Jurkat, Clone E6-1 (cell line): ENCODE measurements around the gene NPY4R. TPM values are rescaled to one million over a fixed set of nuclear protein-coding genes. Genes with fewer than 3 reads are reported as not detected.
"Not testable (repeated sequence)": the region's sequence is repeated elsewhere in the genome, so short reads cannot be mapped to it uniquely, and the experiment has no call there.

Experiments used
- DNase-seq: peaks from one replicate; pipeline ENCODE4 v3.0.0-alpha.2; 2011; ENCODE audit warnings: low read depth, low spot score
- H3K4me3 ChIP-seq: 2 replicates; pipeline ENCODE4 v1.5.1; 2011; ENCODE audit warnings: mild to moderate bottlenecking, low read length, control low read depth, moderate library complexity
- polyA plus RNA-seq: library from polyadenylated mRNA; unstranded; fragments of >200 nt; gene quantifications from one replicate; pipeline ENCODE4 v1.2.1, GENCODE V29; 2012; ENCODE audit warnings: missing spikeins; ENCODE audit not compliant: insufficient read length, insufficient read depth

The NPY4R gene, protein sequence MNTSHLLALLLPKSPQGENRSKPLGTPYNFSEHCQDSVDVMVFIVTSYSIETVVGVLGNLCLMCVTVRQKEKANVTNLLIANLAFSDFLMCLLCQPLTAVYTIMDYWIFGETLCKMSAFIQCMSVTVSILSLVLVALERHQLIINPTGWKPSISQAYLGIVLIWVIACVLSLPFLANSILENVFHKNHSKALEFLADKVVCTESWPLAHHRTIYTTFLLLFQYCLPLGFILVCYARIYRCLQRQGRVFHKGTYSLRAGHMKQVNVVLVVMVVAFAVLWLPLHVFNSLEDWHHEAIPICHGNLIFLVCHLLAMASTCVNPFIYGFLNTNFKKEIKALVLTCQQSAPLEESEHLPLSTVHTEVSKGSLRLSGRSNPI
- polyA plus RNA-seq: not detected

DNA sequence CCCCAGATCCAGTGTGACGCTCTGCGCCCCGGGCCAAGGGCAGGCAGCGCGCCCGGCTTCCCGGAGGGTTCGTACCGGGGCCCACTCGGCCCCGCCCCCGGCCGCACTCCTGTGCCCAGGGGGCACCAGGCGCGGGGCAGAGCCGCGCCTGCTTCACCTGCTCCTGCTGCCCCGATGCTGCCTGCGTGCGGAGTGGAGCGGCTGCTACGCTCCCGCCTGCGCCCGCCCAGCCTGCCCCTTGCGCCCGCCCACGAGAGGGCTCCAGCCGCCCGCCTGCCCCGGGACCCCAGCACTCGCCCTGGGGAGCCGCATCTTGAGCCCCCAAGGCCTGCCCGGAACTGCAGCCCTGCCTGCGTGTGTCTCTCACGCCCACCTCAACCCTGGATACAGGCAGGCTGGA is at the start of gene NPY4R:
Gene NPY4R (minus strand): TSS at position 194 of the 400 bp plus-strand sequence. CDS start 3,323 bp downstream, outside the sequence.
- DNase-seq, H3K4me3 ChIP-seq: not testable (repeated sequence)

DNA sequence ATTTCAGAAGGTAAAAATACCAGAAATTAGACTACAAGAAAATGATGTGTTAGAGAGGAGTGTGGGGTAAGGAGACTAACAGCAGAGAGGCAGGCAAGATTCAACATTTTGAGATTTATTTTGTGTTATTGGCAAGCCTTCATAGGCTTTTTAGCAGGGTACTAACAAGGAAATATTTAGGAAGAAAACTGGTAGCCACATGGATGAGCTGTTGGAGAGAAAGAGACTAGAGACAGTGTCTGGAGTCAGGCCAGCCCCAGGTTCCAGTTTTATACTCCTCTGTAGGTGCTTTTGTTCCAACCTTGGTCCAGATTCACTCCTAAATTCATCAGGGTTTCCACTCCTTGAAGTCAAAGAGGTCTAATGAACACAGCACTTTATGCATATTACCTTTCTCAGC is 49.6 kb upstream of the NPY4R start:
- DNase-seq: no peak
- H3K4me3 ChIP-seq: no peak overlapping the region

DNA sequence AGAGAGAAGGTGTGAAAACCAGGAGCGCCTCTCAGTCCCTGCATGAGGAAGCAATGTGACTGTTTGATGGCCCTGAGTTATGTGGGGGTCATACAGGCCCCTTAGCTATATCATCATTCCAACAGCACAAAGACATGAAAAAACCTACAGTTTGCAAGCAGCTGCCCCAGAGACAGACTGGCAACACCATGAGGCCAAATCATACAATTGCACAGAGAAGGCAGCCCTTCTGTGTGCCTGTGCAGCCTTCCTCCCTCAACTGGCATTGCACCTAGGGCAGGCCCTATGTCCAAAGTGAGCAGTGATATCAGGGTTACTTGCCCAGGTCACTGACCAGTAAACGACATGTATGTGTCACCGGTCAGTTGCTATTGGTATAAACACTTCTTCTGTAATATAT is 49.1 kb upstream of the NPY4R start:
- no peak overlapping the region for H3K4me3 ChIP-seq
- DNase-seq: no peak

DNA sequence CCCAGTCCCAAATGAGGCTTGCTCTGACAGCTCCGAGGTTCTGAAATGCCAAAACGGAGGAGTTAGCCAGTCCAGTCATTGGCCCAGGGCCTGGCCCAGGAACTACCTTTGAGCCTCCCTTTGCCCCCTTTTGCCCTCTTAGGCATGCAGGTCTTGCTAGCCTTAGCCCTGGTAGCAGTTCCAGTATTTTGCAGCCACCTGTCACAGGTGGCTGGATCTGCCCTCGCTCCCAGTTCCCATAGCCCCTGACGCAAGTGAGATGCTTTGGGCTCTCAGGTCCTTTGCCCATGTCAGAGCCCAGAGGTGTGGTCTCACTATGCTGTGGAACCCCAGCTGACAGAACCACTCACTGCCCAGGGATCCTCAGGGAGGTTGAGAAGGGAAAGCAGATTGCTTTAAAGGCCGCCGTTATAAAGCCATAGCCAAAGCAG is 48.7 kb upstream of the NPY4R start:
- no peak for DNase-seq
- H3K4me3 ChIP-seq: no peak overlapping the region

DNA sequence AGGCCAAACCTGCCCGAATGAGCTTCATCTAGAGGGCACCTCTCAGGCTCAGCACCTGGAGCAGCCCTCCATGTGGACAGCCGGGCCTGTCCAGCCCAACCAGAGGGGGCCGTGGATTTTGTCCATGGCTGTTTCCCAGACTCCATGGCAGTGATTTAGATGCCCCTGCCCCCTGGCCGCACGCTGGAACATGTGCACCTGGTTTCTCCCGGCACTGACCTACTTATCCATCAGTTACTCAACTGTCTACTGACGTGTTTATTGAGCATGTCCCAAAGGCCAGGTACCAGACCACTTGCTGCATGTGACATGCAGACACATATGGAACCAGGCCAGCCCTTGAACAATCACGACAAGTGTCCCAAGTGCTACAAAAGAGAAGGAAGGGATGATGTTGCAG is 47.6 kb upstream of the NPY4R start:
- not testable (repeated sequence) for H3K4me3 ChIP-seq, DNase-seq

DNA sequence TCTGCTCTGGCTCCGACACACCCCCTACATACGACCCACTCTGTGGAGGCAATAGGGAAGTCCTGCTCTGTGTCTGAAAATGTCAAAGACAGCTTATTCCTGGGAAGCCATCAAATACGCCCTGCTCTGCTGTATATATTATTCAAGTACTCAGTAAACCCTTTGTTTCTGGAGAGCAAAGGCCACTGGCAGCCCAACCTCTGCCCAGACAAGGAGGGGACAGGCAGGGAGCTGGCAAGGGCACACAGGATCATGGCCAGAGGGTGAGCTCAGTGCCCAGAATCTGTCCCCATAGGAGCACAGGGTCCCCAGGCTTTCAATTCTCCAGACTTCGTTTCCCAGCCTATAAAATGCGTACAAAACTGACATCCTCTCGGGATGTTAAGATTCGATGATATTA is 47.0 kb upstream of the NPY4R start:
- not testable (repeated sequence) for H3K4me3 ChIP-seq, DNase-seq

DNA sequence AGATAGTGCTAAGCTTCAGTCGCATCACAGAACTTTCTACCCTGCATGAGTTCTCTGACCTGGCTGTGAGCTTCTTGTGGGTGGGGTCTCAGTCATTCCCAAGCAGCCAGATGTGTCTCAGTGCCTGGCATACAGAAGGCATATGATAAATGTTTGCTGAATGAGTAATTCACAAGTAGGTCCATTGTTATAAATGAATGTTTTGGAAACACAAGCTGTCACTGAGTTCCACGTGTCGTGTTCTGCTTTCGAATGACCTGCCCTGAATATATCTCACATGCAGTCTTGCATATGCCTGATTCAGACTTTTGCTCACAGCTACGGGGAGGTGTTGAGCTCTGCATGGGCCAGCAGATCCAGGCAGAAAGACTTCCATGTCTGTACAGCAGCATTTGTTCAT is 46.2 kb upstream of the NPY4R start:
- H3K4me3 ChIP-seq, DNase-seq: not testable (repeated sequence)

DNA sequence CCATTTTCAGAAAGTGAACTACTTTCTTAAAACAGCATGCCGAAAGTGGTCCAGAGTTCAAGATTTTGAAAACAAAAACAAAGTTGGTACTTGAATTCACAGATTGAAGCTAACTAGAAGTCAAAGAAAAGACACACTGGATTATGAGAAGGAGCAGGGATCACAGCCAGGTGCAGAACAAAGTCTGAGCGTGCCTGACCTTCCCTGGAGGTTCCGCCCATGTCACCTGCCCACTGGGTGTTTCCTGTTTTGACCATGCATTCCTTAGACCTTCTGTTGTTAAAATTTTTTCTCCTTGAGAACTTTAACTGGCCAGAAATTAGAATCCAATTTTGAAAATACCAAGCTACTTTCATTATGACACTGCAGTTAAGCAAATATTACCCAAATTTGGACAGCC is 34.2 kb upstream of the NPY4R start:
- H3K4me3 ChIP-seq, DNase-seq: not testable (repeated sequence)

DNA sequence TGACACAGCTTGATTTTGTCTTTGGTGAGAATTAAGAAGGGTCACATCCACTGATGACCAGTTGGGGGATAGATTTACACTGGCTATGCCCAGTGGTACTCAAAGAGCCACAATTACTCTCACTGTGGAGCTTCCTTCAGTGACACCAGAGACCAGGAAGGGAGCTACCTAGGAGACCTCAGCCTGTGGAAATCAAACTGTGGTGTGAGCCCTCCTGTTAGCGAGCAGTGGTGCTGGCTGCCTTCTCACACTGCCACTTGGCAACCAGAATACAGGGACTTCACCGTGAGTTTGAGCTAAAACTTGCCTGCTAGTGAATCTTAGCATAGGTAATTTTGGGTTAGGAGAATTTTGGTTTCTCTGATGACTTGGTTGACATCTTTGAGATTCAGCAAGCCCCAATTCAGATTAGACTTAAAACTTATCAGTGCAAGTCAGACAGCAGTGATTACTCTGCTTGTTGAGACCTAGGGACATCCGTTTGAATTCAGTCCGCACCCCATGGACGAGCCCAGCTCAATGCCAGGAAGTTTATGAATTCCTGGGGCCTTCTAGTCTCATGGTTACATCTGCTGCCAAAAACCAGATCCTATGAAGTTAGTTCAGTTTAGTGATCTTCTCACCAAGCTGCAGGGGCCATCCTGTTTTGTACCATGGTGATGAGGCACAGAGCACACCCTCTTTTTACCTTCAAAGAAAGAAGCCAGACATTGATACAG is 33.4 kb upstream of the NPY4R start:
- not testable (repeated sequence) for H3K4me3 ChIP-seq

DNA sequence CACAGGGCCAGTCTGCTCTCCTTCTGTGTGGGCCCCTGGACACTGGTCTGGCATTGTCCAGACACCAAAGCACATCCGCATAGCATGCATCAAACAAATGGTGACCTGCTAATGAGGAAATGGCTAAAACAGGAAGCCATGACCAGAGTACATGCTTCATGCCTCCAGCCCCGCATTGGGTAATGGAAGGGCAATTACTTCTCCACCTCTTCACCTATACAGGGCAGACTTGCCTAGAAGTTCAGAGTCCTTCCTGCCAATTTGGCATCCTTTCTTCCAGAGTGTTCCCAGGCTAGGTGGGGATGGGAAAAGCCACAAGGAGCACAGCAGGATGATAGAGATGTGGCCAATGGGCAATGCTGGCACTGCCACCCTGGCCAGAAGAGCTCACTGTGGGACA is 32.1 kb upstream of the NPY4R start:
- H3K4me3 ChIP-seq, DNase-seq: not testable (repeated sequence)

More for the DNA sequence above, 33.4 kb upstream of the NPY4R start:
- DNase-seq: not testable (repeated sequence)

DNA sequence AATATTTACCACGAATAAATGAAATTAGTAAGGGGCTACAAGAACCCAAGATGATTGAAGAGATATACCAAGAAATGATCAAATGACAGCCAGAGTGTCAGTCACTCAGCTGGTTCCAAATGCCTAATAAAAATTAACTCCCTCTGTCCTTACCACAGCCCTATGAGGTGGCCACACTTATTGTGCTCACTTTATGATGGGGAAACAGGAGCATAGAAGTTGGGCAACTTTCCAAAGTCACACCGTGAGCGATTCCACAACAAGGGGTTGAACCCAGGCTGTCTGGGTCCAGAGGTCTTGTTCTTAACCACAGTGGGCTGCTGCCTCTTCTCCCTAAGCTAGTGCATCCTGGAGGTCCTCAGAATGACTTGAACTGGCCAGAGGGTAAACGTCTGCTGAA is 31.6 kb upstream of the NPY4R start:
- not testable (repeated sequence) for H3K4me3 ChIP-seq, DNase-seq

DNA sequence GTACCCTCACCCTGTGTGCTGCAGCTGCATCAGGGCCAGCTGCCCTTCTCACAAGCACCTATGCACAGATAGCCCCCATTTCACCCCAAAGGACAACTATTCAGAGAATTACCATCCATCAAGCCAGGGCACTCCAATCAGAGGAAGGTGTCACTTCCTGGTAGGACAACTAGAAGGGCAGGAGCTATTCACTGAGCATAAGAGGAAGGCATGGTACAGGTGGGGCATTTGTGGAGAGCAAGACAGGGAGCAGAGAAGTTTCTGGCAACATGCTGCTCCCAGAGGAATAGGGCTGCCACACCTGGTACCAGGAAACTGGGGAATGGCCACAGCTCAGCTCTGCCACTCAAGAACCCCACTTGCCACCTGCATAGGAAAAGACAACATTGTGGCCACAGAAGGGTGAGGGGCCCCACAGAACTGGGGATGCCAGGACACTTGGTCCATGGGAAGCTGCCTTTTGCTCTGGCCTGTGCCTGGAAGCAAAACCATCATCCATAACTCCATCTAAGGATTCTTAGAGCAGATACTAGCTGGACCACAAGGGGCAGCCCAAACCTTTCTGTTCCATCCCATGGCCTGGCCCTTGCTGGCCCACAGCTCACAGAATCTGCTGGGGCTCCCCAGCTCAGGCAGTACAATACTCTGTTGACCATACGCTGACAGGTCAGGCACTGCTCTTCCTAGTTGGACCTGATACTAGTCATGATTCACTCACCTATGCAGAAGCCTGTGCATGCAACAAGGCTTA is 25.8 kb upstream of the NPY4R start:
- DNase-seq, H3K4me3 ChIP-seq: not testable (repeated sequence)

DNA sequence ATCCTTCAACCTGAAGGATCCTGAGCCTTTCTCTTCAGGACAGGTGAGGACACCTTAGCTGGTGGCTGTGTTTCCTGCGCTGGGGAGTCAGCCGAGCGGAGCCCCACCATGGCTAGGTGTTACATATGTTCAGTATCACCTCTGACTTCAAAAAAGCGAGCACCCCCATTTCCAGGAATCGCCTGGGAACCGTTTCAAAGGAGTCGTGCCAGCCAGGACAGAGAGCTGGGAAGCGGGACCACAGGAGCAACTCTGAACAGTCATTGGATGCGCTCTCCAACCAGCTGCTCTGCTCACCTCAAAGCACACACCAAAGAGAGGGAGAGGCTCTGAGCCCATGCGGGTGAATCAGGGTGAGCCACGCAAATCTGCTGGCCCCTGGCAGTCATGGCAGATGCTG is 24.5 kb upstream of the NPY4R start:
- DNase-seq, H3K4me3 ChIP-seq: not testable (repeated sequence)

DNA sequence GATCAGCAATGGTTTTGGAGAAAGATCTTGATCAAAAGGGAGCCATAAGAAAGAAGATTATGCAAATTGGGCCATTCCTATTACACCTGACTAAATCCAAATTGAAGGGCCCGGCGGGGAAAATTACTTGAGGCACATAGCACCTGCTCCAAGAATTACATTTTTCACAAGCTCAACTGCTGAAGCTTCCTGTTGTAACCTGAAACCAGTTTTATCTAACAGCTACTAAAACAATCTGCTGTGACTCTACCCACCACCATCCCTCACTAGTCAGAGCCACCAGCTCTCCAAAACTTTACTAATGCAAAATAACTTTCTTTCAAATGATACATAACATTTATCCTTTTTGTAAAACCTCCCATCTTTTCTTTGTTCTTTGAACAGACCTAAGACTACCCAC is 20.7 kb upstream of the NPY4R start:
- H3K4me3 ChIP-seq, DNase-seq: not testable (repeated sequence)

DNA sequence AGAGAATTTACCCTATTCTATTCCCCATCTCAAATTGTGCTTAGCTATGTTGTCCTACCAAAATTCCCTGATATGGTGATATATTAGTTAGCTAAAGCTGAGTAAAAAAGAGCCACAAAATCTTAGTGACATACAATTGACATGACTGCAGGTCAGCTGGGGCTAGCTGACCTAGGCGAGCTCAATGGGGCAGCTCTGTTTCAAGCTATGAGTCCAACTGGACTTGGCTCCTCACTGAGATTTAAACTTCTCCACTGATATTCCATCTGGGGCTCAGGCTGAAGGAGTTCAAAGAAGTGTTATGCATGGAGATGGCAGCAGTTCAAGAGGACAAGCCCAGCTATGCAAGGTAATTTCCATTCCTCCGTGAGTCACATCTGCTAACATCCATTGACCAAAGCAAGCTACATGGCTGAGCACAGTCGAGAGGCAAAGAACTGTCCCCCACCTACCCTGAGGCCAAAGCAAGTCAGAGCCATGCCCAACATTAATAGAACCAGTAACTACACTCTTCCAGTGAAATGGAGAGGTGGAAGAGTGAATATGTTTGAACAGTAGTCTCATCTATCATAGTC is 9.1 kb upstream of the NPY4R start:
- DNase-seq, H3K4me3 ChIP-seq: not testable (repeated sequence)

DNA sequence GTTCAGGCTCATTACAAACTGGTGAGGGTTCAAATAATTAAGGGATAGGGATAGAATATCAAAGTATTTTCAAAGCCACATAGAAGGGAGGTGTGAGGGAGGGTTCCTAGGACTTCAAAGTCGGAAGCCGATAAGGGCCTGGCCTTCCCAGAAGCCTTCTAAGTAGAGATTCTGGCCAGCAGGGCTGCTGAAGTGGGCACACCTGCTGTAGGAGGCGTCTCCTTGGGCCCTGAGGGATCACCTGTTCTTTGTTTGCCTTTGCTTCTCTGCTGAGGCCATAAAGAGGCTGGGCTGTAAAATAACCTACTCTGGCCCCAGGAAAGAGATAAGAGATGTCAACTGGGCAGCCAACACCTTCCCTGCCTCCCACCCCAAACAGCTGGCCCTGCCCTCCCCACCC is 8.0 kb upstream of the NPY4R start:
- not testable (repeated sequence) for H3K4me3 ChIP-seq, DNase-seq

DNA sequence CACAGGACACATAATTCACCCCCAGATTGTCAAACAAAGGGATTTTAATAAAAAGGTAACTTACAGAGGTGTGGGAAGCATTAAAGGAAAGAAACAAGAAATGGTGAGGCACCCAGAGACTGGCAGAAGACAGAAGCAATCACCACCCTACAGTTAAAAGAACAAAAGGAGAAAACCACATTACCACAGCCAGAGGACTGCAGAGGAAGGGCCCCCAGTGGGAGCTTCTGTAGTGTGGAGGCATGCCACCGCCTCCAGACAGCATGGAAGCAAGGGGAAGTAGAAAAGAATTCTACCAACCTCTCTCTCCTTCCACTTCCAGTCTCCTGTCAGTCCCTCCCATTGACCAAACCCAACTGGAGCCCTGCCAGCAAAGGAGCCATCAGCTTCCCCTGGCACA is 4.4 kb upstream of the NPY4R start:
- H3K4me3 ChIP-seq: not testable (repeated sequence)

DNA sequence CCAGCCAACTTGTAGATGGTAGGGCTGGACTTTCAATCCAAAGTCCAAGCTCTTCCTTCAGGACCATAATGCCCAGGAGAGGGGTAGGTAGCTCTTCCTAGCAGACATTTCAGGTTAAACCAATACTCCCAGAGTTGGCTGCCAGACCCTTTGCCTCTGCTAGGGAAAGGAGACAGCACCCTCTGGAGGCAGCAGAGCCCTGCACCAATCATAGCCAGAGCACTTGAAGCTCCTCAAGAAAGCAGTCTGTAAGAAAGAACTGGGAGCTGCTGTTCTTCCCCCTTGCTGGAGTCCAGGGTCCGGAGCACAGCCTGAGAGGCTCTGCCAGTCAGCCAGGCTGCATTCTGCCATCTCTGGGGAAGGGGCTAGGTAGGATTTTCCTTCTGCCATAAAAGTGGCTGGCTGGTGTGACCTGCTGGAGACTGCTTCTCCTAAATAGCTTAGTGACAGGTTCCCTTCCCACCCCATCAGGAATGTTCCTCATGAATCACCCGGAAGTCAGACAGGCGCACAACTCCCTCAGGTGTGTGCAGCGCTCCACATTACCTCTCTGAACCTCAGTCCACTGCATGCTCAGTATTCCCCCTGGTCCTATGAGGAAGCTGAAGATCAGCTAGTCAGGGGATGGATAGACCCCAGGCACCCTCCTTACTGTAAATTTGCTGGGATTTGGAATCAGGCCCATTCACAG is 2.5 kb upstream of the NPY4R start:
- not testable (repeated sequence) for H3K4me3 ChIP-seq, DNase-seq

More for the DNA sequence above, 4.4 kb upstream of the NPY4R start:
- not testable (repeated sequence) for DNase-seq

DNA sequence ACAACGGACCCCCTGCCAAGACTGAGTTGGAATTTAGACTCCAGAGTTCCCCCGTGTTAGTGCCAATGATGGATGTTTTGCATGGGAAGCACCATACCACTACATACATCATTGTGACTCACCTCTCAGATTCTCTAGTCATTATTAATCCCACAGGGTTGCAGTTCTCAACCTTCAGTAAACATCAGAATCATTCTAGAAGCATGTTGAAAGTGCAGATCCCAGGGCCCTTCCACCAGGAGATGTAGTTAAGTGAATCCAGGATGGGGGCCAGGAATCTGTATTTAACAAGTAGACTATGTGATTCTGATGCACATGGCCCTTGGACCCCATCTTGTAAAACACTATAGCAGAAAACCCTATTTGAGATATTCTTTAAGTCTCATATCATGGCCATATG is 2.1 kb downstream of the NPY4R start:
- DNase-seq, H3K4me3 ChIP-seq: not testable (repeated sequence)
